ENCODE measurements around the gene TM4SF18.
"Not testable (repeated sequence)": the region's sequence is repeated elsewhere in the genome, so short reads cannot be mapped to it uniquely, and the experiment has no call there.

The TM4SF18 gene

GRCh38 chr3:149333176-149333859 is at the start of gene TM4SF18:
TSS of gene TM4SF18 (minus strand) at chr3:149333636. CDS start at chr3:149333382, 254 bp downstream.
- Mint-ChIP-seq H3K9me3 (no peaks in the 10 kb centered on the region), H3K27me3 (peaks cover 7% of the 10 kb centered on the region), H3K4me1 (ENCODE audit: low read depth) (no peaks in the 10 kb centered on the region), H3K36me3 (ENCODE audit: low read depth) (no peaks in the 10 kb centered on the region), H3K27ac (no peak within 1 kb of the TSS), H3K4me3 (no peak within 1 kb of the TSS)

GRCh38 chr3:149382518-149382917 is 49.1 kb upstream of the TM4SF18 start:
- no peak overlapping the region for H3K27ac Mint-ChIP-seq
- no peak overlapping the region for H3K4me3 Mint-ChIP-seq
- H3K36me3 Mint-ChIP-seq (ENCODE audit: low read depth): no peaks in the 10 kb centered on the region
- H3K9me3 Mint-ChIP-seq: no peaks in the 10 kb centered on the region
- H3K4me1 Mint-ChIP-seq (ENCODE audit: low read depth): no peaks in the 10 kb centered on the region
- peaks cover 4% of the 10 kb centered on the region for H3K27me3 Mint-ChIP-seq

GRCh38 chr3:149382101-149382467 is 48.6 kb upstream of the TM4SF18 start:
- H3K27me3 Mint-ChIP-seq: peaks cover 6% of the 10 kb centered on the region
- no peak overlapping the region for H3K27ac Mint-ChIP-seq
- no peak overlapping the region for H3K4me3 Mint-ChIP-seq
- H3K36me3 Mint-ChIP-seq (ENCODE audit: low read depth): no peaks in the 10 kb centered on the region
- H3K9me3 Mint-ChIP-seq: no peaks in the 10 kb centered on the region
- H3K4me1 Mint-ChIP-seq (ENCODE audit: low read depth): no peaks in the 10 kb centered on the region

GRCh38 chr3:149381173-149382100 is 48.0 kb upstream of the TM4SF18 start:
- no peak overlapping the region for H3K4me3 Mint-ChIP-seq
- H3K27me3 Mint-ChIP-seq: peaks cover 12% of the 10 kb centered on the region
- no peaks in the 10 kb centered on the region for H3K4me1 Mint-ChIP-seq (ENCODE audit: low read depth)
- no peaks in the 10 kb centered on the region for H3K36me3 Mint-ChIP-seq (ENCODE audit: low read depth)
- no peaks in the 10 kb centered on the region for H3K9me3 Mint-ChIP-seq
- no peak overlapping the region for H3K27ac Mint-ChIP-seq

GRCh38 chr3:149380220-149380619 is 46.8 kb upstream of the TM4SF18 start:
- H3K9me3 Mint-ChIP-seq; H3K4me3 Mint-ChIP-seq; H3K4me1 Mint-ChIP-seq (ENCODE audit: low read depth); H3K36me3 Mint-ChIP-seq (ENCODE audit: low read depth); H3K27ac Mint-ChIP-seq: not testable (repeated sequence)
- H3K27me3 Mint-ChIP-seq: peaks cover 12% of the 10 kb centered on the region

GRCh38 chr3:149378478-149379309 is 45.3 kb upstream of the TM4SF18 start:
- Mint-ChIP-seq H3K27ac (no peak overlapping the region), H3K27me3 (peaks cover 12% of the 10 kb centered on the region), H3K36me3 (ENCODE audit: low read depth) (no peaks in the 10 kb centered on the region), H3K4me3 (no peak overlapping the region), H3K9me3 (no peaks in the 10 kb centered on the region), H3K4me1 (ENCODE audit: low read depth) (no peaks in the 10 kb centered on the region)

GRCh38 chr3:149377408-149378364 is 44.2 kb upstream of the TM4SF18 start, which contains the start of gene TM4SF1:
TSS of gene TM4SF1 (minus strand) at chr3:149377649. CDS start at chr3:149377547, 102 bp downstream.
- Mint-ChIP-seq H3K36me3 (ENCODE audit: low read depth) (no peaks in the 10 kb centered on the region), H3K4me3 (no peak within 1 kb of the TSS), H3K27ac (no peak within 1 kb of the TSS), H3K4me1 (ENCODE audit: low read depth) (no peaks in the 10 kb centered on the region), H3K27me3 (peaks cover 13% of the 10 kb centered on the region), H3K9me3 (no peaks in the 10 kb centered on the region)

- Mint-ChIP-seq H3K36me3 (ENCODE audit: low read depth) (no peaks in the 10 kb centered on the region), H3K4me3 (no peak overlapping the region), H3K27ac (no peak overlapping the region), H3K4me1 (ENCODE audit: low read depth) (no peaks in the 10 kb centered on the region), H3K27me3 (peaks cover 15% of the 10 kb centered on the region), H3K9me3 (no peaks in the 10 kb centered on the region)
Measured at GRCh38 chr3:149376718-149377407, 43.4 kb upstream of the TM4SF18 start.

- Mint-ChIP-seq H3K4me3 (no peak overlapping the region), H3K9me3 (no peaks in the 10 kb centered on the region), H3K27me3 (peaks cover 11% of the 10 kb centered on the region), H3K36me3 (ENCODE audit: low read depth) (no peaks in the 10 kb centered on the region), H3K27ac (no peak overlapping the region), H3K4me1 (ENCODE audit: low read depth) (no peaks in the 10 kb centered on the region)
Measured at GRCh38 chr3:149375501-149376196, 42.2 kb upstream of the TM4SF18 start.

- no peaks in the 10 kb centered on the region for H3K36me3 Mint-ChIP-seq (ENCODE audit: low read depth)
- H3K4me3 Mint-ChIP-seq: no peak overlapping the region
- no peaks in the 10 kb centered on the region for H3K4me1 Mint-ChIP-seq (ENCODE audit: low read depth)
- H3K9me3 Mint-ChIP-seq: no peaks in the 10 kb centered on the region
- peaks cover 11% of the 10 kb centered on the region for H3K27me3 Mint-ChIP-seq
- no peak overlapping the region for H3K27ac Mint-ChIP-seq
Measured at GRCh38 chr3:149374793-149375500, 41.5 kb upstream of the TM4SF18 start.

- no peaks in the 10 kb centered on the region for H3K9me3 Mint-ChIP-seq
- H3K4me1 Mint-ChIP-seq (ENCODE audit: low read depth): no peaks in the 10 kb centered on the region
- H3K4me3 Mint-ChIP-seq: no peak overlapping the region
- H3K27me3 Mint-ChIP-seq: peaks cover 11% of the 10 kb centered on the region
- no peak overlapping the region for H3K27ac Mint-ChIP-seq
- no peaks in the 10 kb centered on the region for H3K36me3 Mint-ChIP-seq (ENCODE audit: low read depth)
Measured at GRCh38 chr3:149374391-149374790, 41.0 kb upstream of the TM4SF18 start.

- no peaks in the 10 kb centered on the region for H3K36me3 Mint-ChIP-seq (ENCODE audit: low read depth)
- H3K27me3 Mint-ChIP-seq: peaks cover 11% of the 10 kb centered on the region
- no peaks in the 10 kb centered on the region for H3K4me1 Mint-ChIP-seq (ENCODE audit: low read depth)
- H3K4me3 Mint-ChIP-seq: no peak overlapping the region
- no peaks in the 10 kb centered on the region for H3K9me3 Mint-ChIP-seq
- no peak overlapping the region for H3K27ac Mint-ChIP-seq
Measured at GRCh38 chr3:149373235-149374125, 40.0 kb upstream of the TM4SF18 start.

All from stimulated activated naive CD8-positive, alpha-beta T cell treated with anti-CD3 and anti-CD28 coated beads, Interleukin-15, Interleukin-2, amounts not matched to agents 100 ng/mL and 50 ng/mL, for 24 hours (primary cell).